HG03432 (cell line): Measurements from ENCODE around the gene RPS3A.
"Not testable (repeated sequence)": the region's sequence is repeated elsewhere in the genome, so short reads cannot be mapped to it uniquely, and the experiment has no call there.

Experiments
- ATAC-seq: cut with Tn5 transposase; IDR thresholded peaks from one replicate; pipeline ENCODE4 v1.9.1; 2021; ENCODE audit warnings: mild to moderate bottlenecking, moderate library complexity; ENCODE audit not compliant: unreplicated experiment

Gene RPS3A

DNA sequence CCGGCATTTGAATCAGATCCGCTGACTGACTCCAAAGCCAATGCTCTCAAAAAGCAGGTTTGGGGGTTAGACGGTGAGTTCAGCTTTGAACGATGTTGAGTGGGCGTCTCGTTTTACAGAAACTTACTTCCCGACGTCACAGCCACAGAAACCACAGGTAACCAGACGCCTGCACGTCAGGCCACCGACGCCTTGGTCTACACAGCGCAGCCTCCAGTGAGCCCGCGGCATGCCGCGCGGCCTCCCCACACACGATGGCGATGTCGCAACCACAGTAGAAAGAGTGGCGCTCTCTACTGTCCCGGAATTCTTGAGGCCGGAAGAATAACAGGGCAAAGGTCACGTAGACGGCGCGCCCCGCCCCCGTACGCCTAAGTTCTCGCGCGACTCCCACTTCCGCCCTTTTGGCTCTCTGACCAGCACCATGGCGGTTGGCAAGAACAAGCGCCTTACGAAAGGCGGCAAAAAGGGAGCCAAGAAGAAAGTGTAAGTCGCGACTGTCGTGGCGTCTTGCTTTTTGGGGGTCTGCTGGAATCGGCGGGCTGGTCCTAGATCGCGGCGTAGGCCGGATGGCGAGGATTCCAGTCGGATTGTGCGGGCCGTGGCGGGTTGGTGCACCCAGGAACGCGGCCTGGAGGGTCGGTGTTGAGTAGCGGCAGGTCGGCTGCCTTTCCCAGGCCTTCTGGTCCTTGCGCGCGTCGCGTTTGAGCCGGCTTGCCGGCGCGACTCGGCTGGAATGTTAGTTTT lies at the start of gene RPS3A:
TSS of gene RPS3A (plus strand) at position 400 of the 747 bp plus-strand sequence. CDS start at position 425, 25 bp downstream.
- peak; percentile 95 for ATAC-seq

DNA sequence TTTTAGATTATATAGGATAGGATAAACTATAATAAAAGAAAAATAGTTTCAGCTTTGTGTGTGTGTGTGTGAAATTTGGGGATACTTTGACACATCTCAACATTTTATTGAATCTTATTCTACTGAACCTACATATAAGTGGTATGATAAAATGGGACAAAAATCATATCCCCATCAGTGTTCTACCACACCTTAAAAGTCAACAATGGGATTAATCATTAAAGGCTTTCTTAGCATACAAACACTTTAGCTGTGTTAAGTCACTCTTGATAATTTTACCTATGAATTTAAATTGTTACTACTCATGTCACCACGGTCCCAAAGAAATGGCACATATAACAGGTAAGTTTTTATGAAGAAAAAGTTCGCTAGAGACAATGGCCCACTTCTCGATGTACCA lies 46.6 kb upstream of the RPS3A start:
- peak; percentile 3 for ATAC-seq

DNA sequence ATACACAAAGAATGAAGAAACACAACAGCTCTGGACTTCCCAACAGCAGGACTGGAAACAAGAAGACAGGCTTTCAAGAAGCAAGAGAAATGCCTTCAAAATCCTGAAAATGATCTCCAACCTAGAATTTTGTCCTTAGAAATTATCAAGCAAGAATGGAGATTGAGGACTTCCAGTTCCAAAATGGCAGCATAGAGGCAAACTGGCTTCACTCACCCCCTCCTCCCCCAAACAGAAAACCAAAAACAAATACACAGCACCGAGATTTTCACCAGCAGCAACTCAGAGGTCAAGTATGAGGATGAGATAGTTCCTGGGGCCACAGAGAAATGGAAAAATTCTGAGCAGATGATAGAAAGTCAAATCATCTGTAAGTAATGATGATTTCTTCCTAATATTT lies 43.9 kb upstream of the RPS3A start:
- no peak for ATAC-seq

DNA sequence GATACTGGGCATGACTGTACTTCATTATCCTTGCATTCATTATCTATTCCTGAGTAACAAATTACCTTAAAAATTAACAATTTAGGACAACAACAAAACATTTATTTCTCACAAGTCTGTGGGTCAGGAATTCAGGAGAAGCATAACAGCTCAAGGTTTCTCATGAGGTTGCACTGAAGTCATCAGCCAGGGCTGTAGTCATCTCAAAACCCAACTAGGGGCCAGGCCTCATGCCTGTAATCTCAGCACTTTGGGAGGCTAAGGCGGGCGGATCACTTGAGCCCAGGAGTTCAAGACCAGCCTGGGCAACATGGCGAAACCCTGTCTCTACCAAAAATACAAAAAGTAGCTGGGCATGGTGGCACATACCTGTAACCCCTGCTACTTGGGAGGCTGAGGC lies 36.3 kb upstream of the RPS3A start:
- not testable (repeated sequence) for ATAC-seq

DNA sequence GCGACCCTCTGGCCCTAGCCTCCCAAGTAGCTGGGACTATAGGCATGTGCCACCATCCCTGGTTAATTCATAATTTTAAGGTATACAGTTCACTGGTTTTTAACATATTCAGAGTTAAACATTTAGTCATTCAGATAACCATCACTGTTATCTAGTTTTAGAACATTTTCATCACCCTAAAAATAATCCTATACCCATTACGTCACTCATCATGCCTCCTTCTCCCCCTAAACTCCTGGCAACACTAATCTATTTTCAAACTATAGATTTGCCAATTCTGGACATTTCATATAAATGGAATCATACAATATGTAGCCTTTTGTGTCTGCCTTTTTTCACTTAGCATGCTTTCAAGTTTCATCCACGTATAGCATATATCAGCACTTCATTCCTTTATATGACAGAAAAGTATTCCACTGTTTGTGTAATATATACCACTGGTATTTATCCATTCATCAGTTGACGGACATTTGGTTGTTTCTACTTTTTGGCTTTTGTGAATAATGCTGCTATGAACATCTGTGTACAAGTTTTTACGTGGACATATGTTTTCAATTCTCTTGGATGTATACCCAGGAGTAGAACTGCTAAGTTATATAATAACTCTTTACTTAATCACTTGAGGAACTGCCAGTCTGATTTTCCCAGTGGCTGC lies 32.0 kb upstream of the RPS3A start:
- ATAC-seq = no peak

DNA sequence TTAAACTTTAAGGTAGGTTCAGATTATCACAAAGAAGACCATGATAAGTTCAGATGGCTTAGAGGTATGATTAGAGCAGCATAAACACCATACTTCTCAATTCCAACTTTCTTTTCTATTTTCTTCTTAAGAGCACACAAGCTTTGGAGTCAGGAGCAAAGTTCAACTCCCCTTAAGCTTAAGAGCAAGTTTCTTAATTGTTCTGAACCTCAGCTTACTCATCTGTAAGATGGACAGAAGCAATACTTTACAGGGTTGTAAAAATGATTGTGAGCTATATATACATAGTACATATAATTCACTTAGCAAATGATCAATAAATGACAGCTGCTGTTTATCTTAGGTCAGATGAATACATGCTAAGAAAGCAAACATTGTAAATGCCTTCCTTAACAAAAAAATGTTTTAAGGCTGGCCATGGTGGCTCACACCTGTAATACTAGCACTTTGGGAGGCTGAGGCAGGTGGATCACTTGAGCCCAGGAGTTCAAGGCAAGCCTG lies 25.0 kb upstream of the RPS3A start:
- ATAC-seq = no peak

DNA sequence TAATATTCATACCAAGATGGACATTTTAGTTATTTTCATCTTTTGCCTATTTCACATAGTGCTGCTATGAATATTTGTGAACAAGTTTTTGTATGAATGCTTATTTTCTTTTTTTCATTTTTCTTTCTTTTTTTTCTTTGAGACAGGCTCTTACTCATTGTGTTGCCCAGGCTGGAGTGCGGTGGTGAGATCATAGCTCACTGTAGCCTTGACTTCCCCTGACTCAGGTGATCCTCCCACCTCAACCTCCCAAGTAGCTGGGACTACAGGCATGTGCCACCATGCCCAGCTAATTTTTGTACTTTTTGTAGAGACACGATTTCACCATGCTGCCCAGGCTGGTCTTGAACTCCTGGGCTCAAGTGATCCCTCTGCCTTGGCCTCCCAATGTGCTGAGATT lies 21.4 kb upstream of the RPS3A start:
- ATAC-seq = not testable (repeated sequence)

DNA sequence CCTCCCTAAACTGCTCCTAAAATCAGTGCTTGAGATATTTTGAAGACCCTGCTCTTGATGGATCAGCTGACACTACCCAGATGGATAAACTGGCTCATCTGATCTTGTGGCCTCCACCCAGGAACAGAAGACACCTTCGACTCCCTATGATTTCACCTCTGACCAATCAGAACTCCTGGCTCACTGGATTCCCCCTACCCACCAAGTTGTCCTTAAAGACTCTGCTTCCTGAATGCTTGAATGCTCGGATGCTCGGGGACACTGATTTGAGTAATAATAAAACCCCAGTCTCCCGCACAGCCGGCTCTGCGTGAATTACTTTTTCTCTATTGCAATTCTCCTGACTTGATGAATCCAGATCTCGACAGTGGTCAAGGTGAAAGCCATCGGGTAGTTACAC lies 12.0 kb upstream of the RPS3A start:
- ATAC-seq = no peak

DNA sequence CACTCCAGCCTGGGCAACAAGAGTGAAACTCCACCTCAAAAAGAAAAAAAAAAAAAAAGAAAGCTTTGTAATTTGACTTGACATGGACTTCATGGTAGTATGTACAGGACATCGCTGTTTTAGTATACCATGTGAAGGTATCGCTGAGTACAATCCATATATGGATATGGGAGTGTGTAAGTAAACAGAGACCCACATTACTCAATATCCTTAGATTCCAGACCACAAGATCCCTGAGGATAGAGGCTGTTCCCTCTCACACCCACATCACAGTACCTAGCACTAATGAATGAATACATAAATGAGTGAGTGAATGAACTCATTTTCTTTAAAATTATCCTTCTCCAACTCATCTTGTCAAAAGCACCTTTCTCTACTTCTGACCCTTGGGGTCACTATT lies 8.4 kb upstream of the RPS3A start:
- no peak for ATAC-seq

DNA sequence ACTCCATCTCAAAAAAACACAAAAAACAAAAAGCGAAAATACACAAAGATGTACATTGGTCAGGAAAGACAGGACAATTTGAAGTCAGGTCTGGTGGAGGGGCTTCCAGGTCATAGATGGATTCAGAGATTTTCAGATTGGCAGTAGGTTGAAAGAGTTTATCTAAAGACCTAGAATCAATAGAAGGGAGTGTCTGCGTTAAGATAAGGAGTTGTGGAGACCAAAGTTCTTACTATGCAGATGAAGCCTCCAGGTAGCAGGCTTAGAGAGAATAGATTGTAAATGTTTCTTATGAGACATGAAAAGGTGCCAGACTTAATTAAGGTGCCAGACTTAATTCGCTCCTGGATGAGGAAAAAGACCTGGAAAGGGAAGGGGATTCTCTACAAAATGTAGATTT lies 6.9 kb upstream of the RPS3A start:
- no peak for ATAC-seq

DNA sequence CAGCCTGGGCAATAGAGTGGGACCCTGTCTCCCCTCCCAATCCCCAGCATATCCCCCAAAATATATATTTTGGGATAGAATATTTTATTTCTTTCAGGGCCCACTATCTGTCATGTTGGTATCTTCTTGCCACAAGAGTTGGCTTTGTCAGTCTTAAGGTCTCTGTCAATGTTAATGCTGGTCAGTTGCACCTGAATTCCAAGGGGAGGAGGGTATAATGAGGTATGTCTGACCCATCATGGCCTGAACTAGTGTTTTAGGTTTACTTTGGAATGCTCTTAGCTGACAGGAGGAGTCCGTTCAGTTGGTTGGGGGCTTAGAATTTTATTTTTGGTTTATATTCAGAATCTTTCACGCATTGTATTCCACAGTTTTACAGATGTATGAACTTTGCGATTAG lies 6.2 kb upstream of the RPS3A start:
- no peak for ATAC-seq

DNA sequence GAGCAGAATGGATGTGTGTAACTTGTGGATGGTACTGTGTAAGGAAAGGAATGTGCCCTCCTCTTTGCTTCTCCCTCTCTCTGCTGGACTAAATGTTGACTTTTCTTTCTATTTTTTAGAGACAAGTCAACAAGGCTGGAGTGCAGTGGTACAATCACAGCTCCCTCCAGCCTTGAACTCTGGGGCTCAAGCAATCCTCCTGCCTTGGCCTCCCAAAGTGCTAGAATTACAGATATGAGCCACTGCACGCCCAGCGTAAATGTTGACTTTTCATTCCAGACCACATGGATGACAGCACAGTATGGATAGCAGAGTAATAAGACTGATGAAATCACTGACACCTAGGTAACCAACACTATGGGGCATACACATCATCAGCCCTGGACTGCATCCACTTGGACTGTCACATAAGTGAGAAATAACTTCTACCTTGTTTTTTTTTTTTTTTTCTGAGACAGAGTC lies 5.1 kb upstream of the RPS3A start:
- ATAC-seq = no peak

DNA sequence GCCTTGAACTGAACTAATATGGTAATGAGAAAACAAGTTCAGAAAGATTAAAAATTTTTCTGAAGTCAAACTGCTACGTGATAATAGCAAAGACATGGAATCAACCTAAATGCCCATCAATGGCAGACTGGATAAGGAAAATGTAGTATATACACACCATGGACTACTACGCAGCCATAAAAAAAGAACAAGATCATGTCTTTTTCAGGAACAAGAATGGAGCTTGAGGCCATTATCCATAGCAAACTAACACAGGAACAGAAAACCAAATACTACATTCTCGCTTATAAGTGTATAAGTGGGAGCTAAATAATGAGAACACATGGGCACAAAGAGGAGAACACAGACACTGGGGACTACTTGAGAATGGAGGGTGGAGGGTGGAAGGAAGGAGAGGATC lies 4.3 kb upstream of the RPS3A start:
- ATAC-seq = no peak

DNA sequence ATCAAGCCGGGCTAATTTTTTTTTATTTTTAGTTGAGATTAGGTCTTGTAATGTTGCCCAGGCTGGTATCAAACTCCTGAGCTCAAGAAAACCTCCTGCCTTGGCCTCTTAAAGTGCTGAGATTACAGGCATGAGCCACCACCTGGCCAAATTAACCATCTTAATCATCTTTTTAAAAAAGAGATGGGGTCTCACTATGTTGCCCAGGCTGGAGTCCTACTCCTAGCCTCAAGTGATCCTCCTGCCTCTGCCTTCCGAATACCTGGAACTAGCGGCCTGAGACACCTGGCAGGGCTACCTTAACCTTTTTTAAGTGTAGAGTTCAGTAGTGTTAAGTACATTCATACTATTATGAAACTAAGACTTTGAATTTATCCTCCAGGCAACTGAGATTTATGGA lies 1.7 kb upstream of the RPS3A start:
- ATAC-seq = no peak

DNA sequence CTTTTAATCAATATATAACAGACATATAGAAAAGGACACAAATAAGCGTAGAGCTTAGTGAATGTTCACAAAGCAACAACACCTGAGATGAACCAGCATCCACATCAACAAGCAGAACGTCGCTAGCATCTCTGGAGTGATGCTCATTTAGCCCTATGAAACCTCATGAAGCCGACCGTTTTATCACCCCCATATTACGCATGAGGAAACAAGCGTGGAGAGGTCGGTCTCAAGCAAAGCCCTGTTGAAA lies 524 bp upstream of the RPS3A start:
- ATAC-seq = no peak

DNA sequence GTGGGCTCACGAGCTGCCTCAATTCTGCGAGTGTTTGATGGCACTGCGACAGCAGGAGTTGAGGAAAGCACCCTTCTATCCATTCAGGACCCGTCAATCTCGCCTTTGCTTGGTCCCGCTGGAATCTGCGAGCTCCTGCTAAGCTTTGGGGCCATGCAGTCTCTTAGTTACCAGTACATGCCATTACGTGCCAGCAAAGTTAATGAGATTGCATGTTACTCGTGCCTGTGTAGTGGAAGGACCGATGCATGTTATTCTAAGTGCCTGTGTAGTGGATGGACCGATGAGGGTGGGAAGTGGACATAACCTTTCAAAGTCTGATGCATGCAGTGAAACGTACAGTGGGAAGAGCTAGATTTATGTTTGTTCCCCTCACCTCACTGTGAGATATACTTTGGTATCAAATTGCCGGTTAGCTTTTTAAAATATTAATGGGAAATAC lies 569 bp downstream of the RPS3A start:
- peak; percentile 1 for ATAC-seq

DNA sequence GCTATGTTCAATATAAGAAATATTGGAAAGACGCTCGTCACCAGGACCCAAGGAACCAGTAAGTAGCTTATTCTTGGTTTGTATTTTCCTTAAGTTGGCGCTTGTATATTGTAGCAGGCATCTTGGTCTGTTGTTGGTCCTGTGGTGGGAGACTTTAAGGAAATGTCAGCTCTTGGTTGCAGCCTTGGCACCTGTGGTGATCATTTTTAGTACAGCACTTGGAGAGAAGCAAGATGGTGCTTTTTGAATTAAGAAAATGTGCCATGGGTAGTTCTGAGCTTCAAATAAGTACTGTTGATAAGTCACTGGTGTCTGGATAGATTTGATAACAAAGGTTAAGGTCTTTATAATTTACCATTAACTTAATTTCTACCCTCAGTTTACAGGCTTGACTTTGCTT lies 1.1 kb downstream of the RPS3A start:
- no peak for ATAC-seq

DNA sequence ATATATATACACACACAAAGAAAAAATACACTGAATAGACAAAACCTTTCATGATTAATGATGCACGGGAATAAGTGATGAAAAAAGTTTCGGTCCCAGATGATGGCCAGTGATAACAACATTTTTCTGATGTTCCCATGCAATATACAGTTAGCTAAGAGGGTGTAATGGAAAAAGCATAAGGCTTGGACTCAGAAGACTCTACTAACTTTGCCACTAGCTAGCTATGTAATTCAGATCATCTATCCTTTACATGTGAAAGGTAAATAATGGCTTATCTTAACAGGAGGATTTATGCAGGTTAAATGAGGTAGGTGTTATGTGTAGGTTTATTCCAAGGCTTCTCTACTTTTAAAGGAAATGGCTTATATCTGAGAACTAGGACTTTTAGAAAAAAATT lies 4.3 kb downstream of the RPS3A start:
- ATAC-seq = no peak

DNA sequence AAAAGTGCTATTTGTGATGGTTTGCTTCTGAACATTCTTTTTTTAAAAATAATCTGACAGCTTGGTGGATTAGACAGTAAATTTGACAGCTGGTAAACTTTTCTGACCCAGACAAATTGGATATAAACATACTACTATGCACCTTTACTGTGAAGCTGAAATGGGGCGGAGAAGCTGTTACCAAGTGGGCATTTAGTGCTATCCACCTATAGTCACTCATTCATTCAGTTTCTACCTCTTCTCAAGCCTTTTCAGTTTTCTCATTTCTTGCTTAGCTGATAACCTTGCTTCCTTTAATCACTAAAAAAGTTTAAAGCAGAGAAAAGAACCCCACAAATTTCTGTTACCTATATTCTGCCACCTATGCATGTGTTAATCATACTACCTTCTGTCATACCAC lies 5.2 kb downstream of the RPS3A start:
- ATAC-seq = no peak

DNA sequence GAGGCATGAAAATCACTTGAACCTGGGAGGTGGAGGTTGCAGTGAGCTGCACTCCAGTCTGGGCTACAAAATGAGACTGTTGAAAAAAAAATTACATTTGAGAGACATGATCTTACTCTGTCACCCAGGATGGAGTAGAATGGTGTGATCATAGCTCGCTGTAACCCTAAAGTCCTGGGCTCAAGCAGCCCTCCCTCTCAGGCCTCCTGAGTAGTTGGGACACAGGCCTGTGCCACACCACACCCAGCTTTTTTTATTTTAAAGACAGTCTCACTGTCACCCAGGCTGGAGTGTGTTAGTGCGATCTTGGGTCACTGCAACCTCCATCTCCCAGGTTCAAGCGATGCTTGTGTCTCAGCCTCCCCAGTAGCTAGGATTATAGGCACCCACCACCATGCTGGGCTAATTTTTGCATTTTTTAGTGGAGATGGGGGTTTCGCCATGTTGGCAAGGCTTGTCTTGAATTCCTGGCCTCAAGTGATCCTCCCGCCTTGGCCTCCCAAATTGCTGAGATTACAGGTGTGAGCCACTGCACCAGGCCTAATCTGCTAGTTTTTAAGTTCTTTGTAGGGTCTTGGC lies 6.1 kb downstream of the RPS3A start:
- ATAC-seq = no peak

DNA sequence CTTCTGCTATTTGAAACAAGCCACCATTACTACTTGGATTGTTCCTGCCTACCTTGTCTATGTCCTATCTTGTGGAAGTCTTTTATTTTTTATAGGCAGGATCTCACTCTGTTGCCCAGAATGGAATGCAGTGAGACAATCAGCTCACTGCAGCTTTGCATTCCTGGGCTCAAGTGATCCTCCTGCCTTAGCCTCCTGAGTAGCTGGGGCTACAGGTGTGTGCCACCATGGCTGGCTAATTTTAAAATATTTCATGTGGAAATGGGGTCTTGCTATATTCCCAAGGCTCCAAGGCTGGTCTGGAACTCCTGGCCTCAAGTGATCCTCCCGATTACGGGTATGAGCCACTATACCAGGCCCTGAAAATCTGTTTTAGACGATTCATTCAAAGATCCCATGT lies 7.6 kb downstream of the RPS3A start:
- no peak for ATAC-seq

DNA sequence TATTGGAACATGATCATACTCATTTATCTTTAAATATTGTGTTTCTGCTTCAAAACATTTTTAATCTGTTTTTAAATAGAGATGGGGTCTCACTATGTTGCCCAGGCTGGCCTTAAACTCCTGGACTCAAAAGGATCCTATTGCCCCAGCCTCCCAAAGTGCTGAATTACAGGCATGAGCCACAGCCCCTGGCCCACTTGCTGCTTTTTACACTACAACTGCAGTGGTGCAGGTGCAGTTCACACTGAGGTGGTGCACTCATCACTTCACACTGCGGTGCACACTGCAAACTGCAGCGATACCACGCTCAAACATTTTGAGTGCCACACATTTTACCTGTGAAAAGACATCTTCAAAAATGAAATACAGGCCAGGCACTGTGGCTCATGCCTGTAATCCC lies 10.8 kb downstream of the RPS3A start:
- no peak for ATAC-seq
